IMR-90 (cell line): ENCODE measurements around the gene MRC1. TPM values are rescaled to one million over a fixed set of nuclear protein-coding genes. Genes with fewer than 3 reads are reported as not detected.

Source experiments
- ATAC-seq: fragments of 200-7000 bp; cut with Tn5 transposase; 2 replicates; pipeline ENCODE4 v1.9.1; 2020; ENCODE audit warnings: low read depth, mild to moderate bottlenecking, moderate library complexity
- BruUV-seq: library from RNA; stranded (reverse); fragments of 400-500 nt; replicated peaks from 2 replicates; lab custom pipeline; 2021; lab: Mats Ljungman, UMichigan
- CTCF ChIA-PET: fragments of 300-600 bp; formaldehyde crosslinking; extraction: SDS; loops from one replicate; lab custom pipeline; 2021; ENCODE audit warnings: antibody characterized with exemption; lab: Yijun Ruan, JAX
- POLR2A ChIA-PET: fragments of 300-600 bp; sonication (Branson Sonifier 250); formaldehyde crosslinking; loops from one replicate; lab custom pipeline; 2022; ENCODE audit warnings: antibody characterized with exemption; ENCODE audit not compliant: unreplicated experiment; lab: Charles Lee
- DNase-seq: peaks from one replicate; pipeline ENCODE4 v3.0.0; 2013
- H2AFZ ChIP-seq: replicated peaks from 2 replicates; pipeline ENCODE3; 2013; ENCODE audit warnings: low read length, mild to moderate bottlenecking; ENCODE audit not compliant: poor library complexity
- H2AK5ac ChIP-seq: 2 replicates; pipeline ENCODE4 v1.6.1; 2013; ENCODE audit warnings: low read depth, low read length, inconsistent platforms
- H2AK9ac ChIP-seq: replicated peaks from 2 replicates; pipeline ENCODE3; 2013; ENCODE audit warnings: mild to moderate bottlenecking, low read depth, low read length, moderate library complexity; ENCODE audit not compliant: poor library complexity
- H2BK120ac ChIP-seq: 2 replicates; pipeline ENCODE4 v1.6.1; 2013; ENCODE audit warnings: low read depth, low read length, inconsistent platforms
- H2BK15ac ChIP-seq: 3 replicates; pipeline ENCODE4 v1.6.1; 2013; ENCODE audit warnings: low read depth, low read length, inconsistent platforms
- H2BK20ac ChIP-seq: 2 replicates; pipeline ENCODE4 v1.6.1; 2013; ENCODE audit warnings: low read depth, mild to moderate bottlenecking, inconsistent platforms, low read length, moderate library complexity
- H2BK5ac ChIP-seq: 2 replicates; pipeline ENCODE4 v1.6.1; 2013; ENCODE audit warnings: mild to moderate bottlenecking, low read depth, low read length, inconsistent platforms; ENCODE audit not compliant: poor library complexity, severe bottlenecking
- H3K14ac ChIP-seq: replicated peaks from 2 replicates; pipeline ENCODE4 v1.6.1; 2013; ENCODE audit warnings: low read depth, low read length, inconsistent platforms
- H3K18ac ChIP-seq: 2 replicates; pipeline ENCODE4 v1.6.1; 2013; ENCODE audit warnings: low read depth, low read length, control low read depth
- H3K23ac ChIP-seq: 2 replicates; pipeline ENCODE4 v1.6.1; 2013; ENCODE audit warnings: low read depth, low read length, inconsistent platforms
- H3K27ac ChIP-seq: 2 replicates; pipeline ENCODE4 v1.5.1; 2013; ENCODE audit warnings: mild to moderate bottlenecking, control low read depth, low read length; ENCODE audit not compliant: insufficient read depth
- H3K27me3 ChIP-seq: 2 replicates; pipeline ENCODE4 v1.6.1; 2013; ENCODE audit warnings: low read length; ENCODE audit not compliant: control insufficient read depth, insufficient read depth
- H3K36me3 ChIP-seq: 2 replicates; pipeline ENCODE4 v1.6.1; 2013; ENCODE audit warnings: low read length, mixed read lengths; ENCODE audit not compliant: control insufficient read depth, insufficient read depth
- H3K4ac ChIP-seq: 2 replicates; pipeline ENCODE4 v1.6.1; 2013; ENCODE audit warnings: low read depth, low read length, inconsistent platforms
- H3K4me1 ChIP-seq: 2 replicates; pipeline ENCODE4 v1.6.1; 2013; ENCODE audit warnings: low read length, mixed read lengths; ENCODE audit not compliant: control insufficient read depth, insufficient read depth
- H3K4me2 ChIP-seq: 2 replicates; pipeline ENCODE4 v1.6.1; 2013; ENCODE audit warnings: low read depth, mild to moderate bottlenecking, control low read depth, low read length, moderate library complexity
- H3K4me3 ChIP-seq: 2 replicates; pipeline ENCODE4 v1.5.1; 2013; ENCODE audit warnings: low read depth, mild to moderate bottlenecking, control low read depth, low read length, moderate library complexity; ENCODE audit not compliant: insufficient read depth
- H3K56ac ChIP-seq: 2 replicates; pipeline ENCODE4 v1.6.1; 2013; ENCODE audit warnings: low read length, inconsistent platforms; ENCODE audit not compliant: insufficient read depth; ENCODE audit errors: extremely low read depth
- H3K79me1 ChIP-seq, 2 experiments: 2 replicates each; pipeline ENCODE4 v1.6.1; 2013; ENCODE audit warnings: low read length in 2 of 2, inconsistent platforms in 1 of 2, low read depth in 1 of 2
- H3K9ac ChIP-seq: 2 replicates; pipeline ENCODE4 v1.6.1; 2013; ENCODE audit warnings: low read depth, low read length, control low read depth
- H3K9me1 ChIP-seq: 2 replicates; pipeline ENCODE4 v1.6.1; 2013; ENCODE audit warnings: low read length, inconsistent platforms; ENCODE audit not compliant: insufficient read depth
- H3K9me3 ChIP-seq: 2 replicates; pipeline ENCODE4 v1.6.1; 2013; ENCODE audit warnings: low read length; ENCODE audit not compliant: control insufficient read depth, insufficient read depth
- H4K20me1 ChIP-seq: 2 replicates; pipeline ENCODE4 v1.6.1; 2013; ENCODE audit warnings: low read length, inconsistent platforms; ENCODE audit not compliant: insufficient read depth
- H4K5ac ChIP-seq: 2 replicates; pipeline ENCODE4 v1.6.1; 2013; ENCODE audit warnings: mild to moderate bottlenecking, low read depth, low read length, control low read depth
- H4K8ac ChIP-seq, 2 experiments: 2 replicates each; pipeline ENCODE4 v1.6.1; 2013; ENCODE audit warnings: low read depth in 2 of 2, low read length in 2 of 2, control low read depth in 1 of 2, inconsistent platforms in 1 of 2
- H4K91ac ChIP-seq: 2 replicates; pipeline ENCODE4 v1.6.1; 2013; ENCODE audit warnings: low read depth, low read length, inconsistent platforms; ENCODE audit not compliant: insufficient read depth
- BHLHE40 ChIP-seq: fragments of 150-350 bp; IDR thresholded peaks from 2 replicates; pipeline ENCODE4 v1.6.1; 2016; ENCODE audit warnings: mild to moderate bottlenecking, low read depth, low read length
- CEBPB ChIP-seq: IDR thresholded peaks from 2 replicates; pipeline ENCODE4 v1.6.1; 2012; ENCODE audit warnings: low read depth, low read length, improper control_type of control experiment
- CHD1 ChIP-seq: IDR thresholded peaks from 2 replicates; pipeline ENCODE4 v1.6.1; 2012; ENCODE audit warnings: low read depth, low read length, improper control_type of control experiment
- CTCF ChIP-seq: conservative IDR thresholded peaks from 2 replicates; pipeline ENCODE4 v1.5.1; 2012; ENCODE audit warnings: mild to moderate bottlenecking, low read depth, low read length, improper control_type of control experiment
- ELK1 ChIP-seq: fragments of 150-350 bp; IDR thresholded peaks from 2 replicates; pipeline ENCODE4 v1.6.1; 2016; ENCODE audit warnings: low read depth, mild to moderate bottlenecking, low read length, moderate library complexity, borderline replicate concordance
- FOS ChIP-seq: fragments of 150-350 bp; IDR thresholded peaks from 2 replicates; pipeline ENCODE4 v1.6.1; 2016; ENCODE audit warnings: low read depth, low read length
- MAFK ChIP-seq: IDR thresholded peaks from 2 replicates; pipeline ENCODE4 v1.6.1; 2012; ENCODE audit warnings: low read depth, low read length, improper control_type of control experiment
- MAZ ChIP-seq: IDR thresholded peaks from 2 replicates; pipeline ENCODE4 v1.6.1; 2012; ENCODE audit warnings: low read depth, mild to moderate bottlenecking, low read length, improper control_type of control experiment, moderate library complexity, borderline replicate concordance
- MXI1 ChIP-seq: IDR thresholded peaks from 2 replicates; pipeline ENCODE4 v1.6.1; 2012; ENCODE audit warnings: low read depth, mild to moderate bottlenecking, low read length, moderate library complexity, borderline replicate concordance
- NFE2L2 ChIP-seq: fragments of 150-350 bp; IDR thresholded peaks from 2 replicates; pipeline ENCODE4 v1.6.1; 2016; ENCODE audit warnings: low read depth, mild to moderate bottlenecking, low read length
- POLR2A ChIP-seq: IDR thresholded peaks from 2 replicates; pipeline ENCODE4 v1.6.1; 2012; ENCODE audit warnings: mild to moderate bottlenecking, low read depth, low read length
- RAD21 ChIP-seq: IDR thresholded peaks from 2 replicates; pipeline ENCODE4 v1.6.1; 2012; ENCODE audit warnings: low read length, improper control_type of control experiment
- RCOR1 ChIP-seq: IDR thresholded peaks from 2 replicates; pipeline ENCODE4 v1.6.1; 2012; ENCODE audit warnings: mild to moderate bottlenecking, low read length, improper control_type of control experiment; ENCODE audit not compliant: insufficient replicate concordance
- RFX5 ChIP-seq: IDR thresholded peaks from 2 replicates; pipeline ENCODE4 v1.8.0; 2012; ENCODE audit warnings: low read depth, mild to moderate bottlenecking, low read length, moderate library complexity
- SMC3 ChIP-seq: fragments of 150-350 bp; IDR thresholded peaks from 2 replicates; pipeline ENCODE4 v1.6.1; 2016; ENCODE audit warnings: low read depth, mild to moderate bottlenecking, antibody characterized with exemption, low read length, moderate library complexity
- USF2 ChIP-seq: fragments of 150-350 bp; IDR thresholded peaks from 2 replicates; pipeline ENCODE4 v1.6.1; 2017; ENCODE audit warnings: mild to moderate bottlenecking, antibody characterized with exemption, low read length, low read depth
- WGBS, 2 experiments: methylation state at CpG; one replicate each; pipeline versions ENCODE4 v1.1.5 to v1.1.7; 2013; ENCODE audit warnings: missing lambda C conversion rate in 2 of 2; ENCODE audit not compliant: insufficient read length in 1 of 2; ENCODE audit errors: extremely low coverage in 2 of 2; 5-methylcytosine and 5-hydroxymethylcytosine counted together
- dilution Hi-C: fragments of 300-500 bp; cut with HindIII; formaldehyde crosslinking; loops from one replicate; pipeline ENCODE4 v1.14.3; 2018; ENCODE audit warnings: low sequenced_read_pairs; ENCODE audit not compliant: unreplicated experiment
- in situ Hi-C: fragments of 300-500 bp; cut with MboI; formaldehyde crosslinking; loops from 3 replicates; pipeline ENCODE4 v1.14.3; 2019; ENCODE audit warnings: low sequenced_read_pairs, inconsistent platforms, mixed read lengths
- intact Hi-C: fragments of 100-400 bp; cut with micrococcal nuclease; formaldehyde crosslinking; loops from 2 replicates; pipeline ENCODE4 v1.10.0; 2022
- polyA plus RNA-seq, 3 experiments: library from polyadenylated mRNA; depleted of rRNA; stranded (reverse); fragments of >200 nt; gene quantifications; 2 replicates each; pipeline ENCODE4 v1.2.3, GENCODE V29; 2012; ENCODE audit warnings: low replicate concordance in 1 of 3
- total RNA-seq: library from RNA; depleted of rRNA; stranded (reverse); fragments of >200 nt; gene quantifications from 2 replicates; pipeline ENCODE4 v1.2.3, GENCODE V29; 2012

MRC1 gene
- total and polyA plus RNA-seq, 2 of the 4 experiments (the other 2 are of a cell fraction): not detected

GRCh38 chr10:17958049-17958448, 148.9 kb downstream of the MRC1 start:
- Histone ChIP-seq H2BK5ac (no peak overlapping the region), H4K8ac (no peak overlapping the region), H3K9me1 (no peaks in the 10 kb centered on the region), H3K79me1 (no peaks in the 10 kb centered on the region), H3K4me1 (no peaks in the 10 kb centered on the region), H3K4ac (no peak overlapping the region), H2BK15ac (no peak overlapping the region), H3K4me2 (no peak overlapping the region), H3K9ac (no peak overlapping the region), H3K14ac (no peak overlapping the region), H3K18ac (no peak overlapping the region), H3K9me3 (0 out of 2 replicates have a peak, but pooled peaks cover 3% of the 10 kb centered on the region), H4K91ac (no peak overlapping the region), H3K4me3 (no peak overlapping the region), H4K5ac (no peak overlapping the region), H2BK120ac (no peak overlapping the region), H3K27me3 (peaks cover 11% of the 10 kb centered on the region), H2AFZ (no peak overlapping the region), H3K56ac (no peak overlapping the region), H3K23ac (no peak overlapping the region), H2AK5ac (no peak overlapping the region), H2AK9ac (no peak overlapping the region), H3K27ac (no peak overlapping the region), H4K20me1 (no peaks in the 10 kb centered on the region), H3K36me3 (no peaks in the 10 kb centered on the region), H2BK20ac (no peak overlapping the region)
- TF ChIP-seq CEBPB: no peak
- TF ChIP-seq BHLHE40: no peak
- TF ChIP-seq SMC3: no peak
- TF ChIP-seq MAZ: no peak
- no peak for TF ChIP-seq RFX5
- TF ChIP-seq MXI1: no peak
- no peak for TF ChIP-seq NFE2L2
- TF ChIP-seq FOS: no peak
- no peak for TF ChIP-seq RAD21
- TF ChIP-seq MAFK: no peak
- TF ChIP-seq POLR2A: no peak
- TF ChIP-seq CTCF: no peak
- no peak for TF ChIP-seq USF2
- TF ChIP-seq RCOR1: no peak
- TF ChIP-seq ELK1: no peak
- no peak for TF ChIP-seq CHD1
- CTCF ChIA-PET: no interaction called here
- DNase-seq (no peak), ATAC-seq (no peak)
- intact Hi-C loops (no loop called here), in situ Hi-C loops (no loop called here), dilution Hi-C loops (no loop called here)
- no TSS peak for BruUV-seq
- 100% methylated on average over 1 of the region's 7 CpGs; no CpG with 5 or more reads in 1 of the 2 experiments for WGBS, 2 experiments
- POLR2A ChIA-PET: no interaction called here
